NCI-H1436 treated with DMSO at 0.1 percent for 48 hours (cell line): ENCODE data around the gene SDR9C7.
"Not testable (repeated sequence)": the region's sequence is repeated elsewhere in the genome, so short reads cannot be mapped to it uniquely, and the experiment has no call there.

Experiments used
- DNase-seq: peaks from one replicate; lab custom pipeline; 2025; lab: John Stamatoyannopoulos, UW

The SDR9C7 gene

DNA sequence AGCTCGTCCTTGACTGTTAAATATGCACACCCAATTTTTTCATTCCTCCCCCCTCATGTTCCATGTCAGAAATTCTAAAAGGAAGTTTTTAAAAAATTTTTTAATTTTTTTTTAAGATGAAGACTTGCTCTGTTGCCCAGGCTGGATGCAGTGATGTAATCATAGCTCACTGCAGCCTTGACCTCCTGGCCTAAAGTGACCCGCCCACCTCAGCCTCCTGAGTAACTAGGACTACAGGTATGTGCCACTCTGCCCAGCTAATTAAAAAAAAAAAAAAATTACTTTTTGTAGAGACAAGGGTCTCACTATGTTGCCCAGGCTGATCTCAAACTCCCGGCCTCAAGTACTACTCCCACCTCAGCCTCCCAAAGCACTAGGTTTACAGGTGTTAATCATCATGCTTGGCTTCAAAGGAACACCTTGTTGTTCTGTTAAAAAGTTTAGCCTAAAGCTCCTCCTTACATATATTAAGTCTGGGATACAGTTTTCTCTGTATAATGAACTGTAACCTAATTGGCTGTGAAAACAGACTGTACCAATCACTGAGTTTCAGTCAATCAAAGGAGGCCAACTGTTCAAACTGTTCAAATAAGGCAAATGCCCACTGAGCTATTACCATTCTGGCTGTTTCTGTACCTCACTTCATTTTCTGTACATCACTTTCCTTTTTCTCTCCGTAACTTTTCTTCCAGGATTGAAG, 17.8 kb downstream of the SDR9C7 start:
- DNase-seq: no peak

DNA sequence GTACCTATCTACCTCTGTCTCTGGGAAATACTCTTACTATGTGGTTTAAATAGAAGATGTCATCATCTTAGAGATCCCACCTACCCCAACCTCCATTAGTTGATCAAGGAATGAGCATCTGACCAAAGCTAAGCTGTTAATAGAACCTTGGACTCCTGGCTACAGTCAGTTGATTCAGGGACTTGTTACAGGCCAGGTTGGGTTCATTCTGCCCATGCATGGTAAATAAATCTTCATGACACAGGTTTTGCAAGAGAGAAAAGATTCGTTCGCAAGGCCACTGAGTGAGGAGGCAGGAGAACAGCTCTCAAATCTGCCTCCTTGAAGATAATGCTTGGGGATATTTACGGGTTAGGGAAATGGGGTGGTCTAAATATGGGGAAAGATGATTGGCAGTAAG, 19.5 kb downstream of the SDR9C7 start:
- no peak for DNase-seq

DNA sequence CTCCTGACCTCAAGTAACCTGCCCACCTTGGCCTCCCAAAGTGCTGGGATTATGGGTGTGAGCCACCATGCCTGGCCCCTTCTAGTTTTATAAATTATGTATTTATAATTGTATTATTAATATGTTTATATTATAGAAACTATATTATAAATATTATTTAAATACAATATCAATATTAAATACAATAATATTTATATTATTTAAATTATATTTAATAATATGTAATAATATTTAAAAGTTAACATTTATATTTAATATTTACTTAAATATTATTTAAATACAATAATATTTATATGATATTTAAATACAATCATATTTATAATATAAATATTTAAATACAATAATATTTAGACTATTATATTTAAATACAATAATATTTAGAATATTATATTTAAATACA, 20.0 kb downstream of the SDR9C7 start:
- DNase-seq: no peak

DNA sequence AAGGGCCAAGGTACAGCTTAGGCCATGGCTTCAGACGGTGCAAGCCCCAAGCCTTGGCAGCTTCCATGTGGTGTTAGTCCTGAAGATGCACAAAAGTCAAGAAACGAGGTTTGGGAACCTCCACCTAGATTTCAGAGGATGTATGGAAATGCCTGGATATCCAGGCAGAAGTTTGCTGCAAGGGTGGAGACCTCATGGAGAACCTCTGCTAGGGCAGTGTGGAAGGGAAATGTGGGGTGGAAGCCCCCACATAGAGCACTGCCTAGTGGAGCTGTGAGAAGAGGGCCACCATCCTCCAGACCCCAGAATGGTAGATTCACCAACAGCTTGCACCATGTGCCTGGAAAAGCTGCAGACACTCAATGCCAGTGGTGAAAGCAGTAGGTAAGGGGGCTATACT, 24.8 kb downstream of the SDR9C7 start:
- DNase-seq: not testable (repeated sequence)

DNA sequence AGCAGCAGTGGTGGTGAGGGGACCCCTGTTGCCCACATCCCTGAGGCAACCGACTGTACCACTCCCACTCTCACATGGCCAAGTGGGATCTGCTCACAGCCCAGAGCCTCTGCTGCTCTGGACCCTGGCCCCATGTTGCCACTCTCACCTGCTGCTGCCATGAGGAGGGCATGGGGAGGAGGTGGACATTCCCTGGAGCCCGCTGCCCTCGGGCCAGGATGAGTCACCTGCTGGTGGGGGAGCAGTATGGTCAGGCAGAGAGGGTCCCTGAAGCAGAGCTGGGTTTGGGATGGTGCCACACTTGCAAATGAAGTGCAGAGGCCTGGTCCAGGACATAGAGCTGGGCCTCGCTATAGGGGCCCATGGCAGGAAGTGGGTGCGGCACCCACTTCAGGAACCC, 26.1 kb downstream of the SDR9C7 start:
- no peak for DNase-seq

DNA sequence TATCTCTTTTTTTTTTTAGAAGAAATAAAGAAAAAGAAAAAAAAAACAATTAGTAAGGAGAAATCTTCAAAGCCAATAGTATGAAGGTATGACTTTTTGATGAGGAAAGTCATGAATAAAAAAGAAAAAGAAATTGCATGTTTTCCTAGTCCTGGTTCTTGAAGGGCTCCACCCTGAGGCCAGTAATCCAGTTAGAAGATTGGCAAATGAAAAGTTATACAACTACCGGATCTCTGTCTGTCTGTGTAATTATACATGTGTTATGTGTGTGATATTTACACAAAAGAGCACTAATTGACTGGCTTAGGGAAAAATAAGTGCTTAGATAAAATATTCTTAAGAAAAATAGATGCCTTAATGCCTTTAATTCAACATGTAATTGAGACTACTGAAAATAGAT, 28.4 kb downstream of the SDR9C7 start:
- no peak for DNase-seq

DNA sequence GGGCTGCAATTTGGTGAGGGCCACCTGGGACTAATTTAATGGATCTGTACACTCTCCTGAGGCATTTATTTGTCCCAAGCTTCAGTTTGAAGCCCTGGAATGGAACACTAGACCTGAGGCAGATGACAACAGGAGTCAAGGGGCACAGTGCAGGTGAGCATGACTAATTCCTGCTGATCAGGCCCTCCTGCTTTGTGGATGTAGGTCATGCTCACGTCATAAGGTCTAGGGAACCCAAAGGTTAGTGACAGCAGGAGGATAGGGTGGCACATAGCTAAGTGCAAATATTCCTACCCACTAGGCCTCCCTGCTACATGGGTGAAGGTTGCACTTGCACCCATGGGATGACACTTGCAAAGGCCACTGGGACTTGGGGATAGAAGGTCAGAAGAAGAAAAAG, 30.8 kb downstream of the SDR9C7 start:
- no peak for DNase-seq

DNA sequence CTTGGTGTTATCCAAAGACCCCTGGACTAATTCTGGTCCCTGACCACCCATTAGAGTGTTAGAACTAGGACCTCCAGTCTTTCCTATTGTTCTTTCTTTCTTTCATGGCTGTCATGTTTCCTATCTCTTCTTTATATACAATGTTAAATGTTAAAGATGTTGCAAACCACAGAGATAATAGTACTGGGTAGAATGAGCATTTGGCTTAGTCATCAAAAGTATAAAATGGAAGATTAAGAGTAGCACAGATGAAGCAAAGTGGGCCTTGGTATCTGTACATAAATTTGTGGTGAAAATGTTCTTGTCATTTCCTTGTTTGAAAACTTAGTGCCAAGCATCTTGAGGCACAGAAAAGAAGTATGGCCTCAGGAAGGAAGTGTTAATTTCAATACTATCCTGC, 32.9 kb downstream of the SDR9C7 start:
- DNase-seq: not testable (repeated sequence)

DNA sequence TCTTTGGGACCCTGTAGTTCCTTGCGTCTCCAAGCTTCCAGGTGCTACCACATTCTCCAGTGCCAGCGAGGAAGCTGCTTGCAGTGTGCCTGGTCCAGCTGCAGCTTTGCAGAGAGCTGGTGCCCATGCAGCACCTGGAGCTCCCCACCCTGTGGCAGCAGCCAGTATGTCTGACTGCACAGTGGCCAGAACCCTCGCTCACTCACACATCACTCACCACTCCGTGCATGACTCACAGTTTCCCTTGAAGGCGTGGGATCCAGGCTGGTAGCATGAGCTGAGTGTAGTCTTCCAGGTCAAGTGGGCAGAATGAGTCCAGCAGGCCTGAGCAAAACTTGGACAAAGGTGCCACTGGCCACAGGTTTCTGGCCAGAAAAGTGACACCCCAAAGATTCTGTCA, 33.6 kb downstream of the SDR9C7 start:
- no peak for DNase-seq

DNA sequence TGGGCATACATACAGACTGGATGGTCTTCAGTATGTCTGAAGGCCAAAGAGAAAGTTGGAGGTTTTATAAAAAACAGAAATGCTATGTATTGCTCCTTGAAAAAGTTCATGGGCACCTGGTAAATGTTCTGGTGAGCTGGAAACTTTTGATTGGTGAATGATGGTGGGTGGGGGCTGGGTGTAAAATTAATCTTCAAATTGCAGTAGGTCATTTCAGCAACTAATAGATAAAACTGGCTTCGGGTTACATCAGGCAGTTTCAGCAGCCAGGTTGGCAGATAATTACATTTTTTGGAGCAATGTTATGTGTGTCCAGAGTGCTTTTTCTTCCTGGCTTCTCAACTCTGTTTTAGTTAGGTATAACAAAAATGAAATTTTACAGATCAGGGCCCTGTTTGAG, 35.3 kb downstream of the SDR9C7 start:
- DNase-seq: no peak

DNA sequence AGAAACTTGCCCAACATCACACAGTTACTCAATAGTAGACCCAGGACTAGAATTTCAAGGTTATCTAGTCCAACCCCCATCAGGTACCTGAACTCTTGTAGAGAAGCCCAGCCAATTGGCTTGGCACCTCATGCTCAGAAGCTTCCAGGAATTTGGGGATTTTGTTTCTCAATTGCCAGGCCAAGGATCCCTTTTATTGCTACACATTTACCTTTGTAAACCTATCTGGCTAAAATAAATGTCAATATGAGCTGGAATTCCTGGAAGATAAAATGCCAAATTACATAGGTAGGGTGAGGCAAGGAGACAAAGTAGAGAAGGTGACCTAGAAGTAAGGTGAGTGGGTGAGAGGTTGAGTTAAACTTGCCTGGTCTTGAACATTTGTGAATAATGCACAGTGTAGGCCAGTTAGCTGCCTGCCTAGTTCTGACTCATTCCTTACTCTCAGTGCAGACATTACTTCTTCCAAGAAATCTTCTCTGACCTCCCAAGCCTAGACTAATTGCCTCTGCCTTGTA, 36.3 kb downstream of the SDR9C7 start:
- no peak for DNase-seq

DNA sequence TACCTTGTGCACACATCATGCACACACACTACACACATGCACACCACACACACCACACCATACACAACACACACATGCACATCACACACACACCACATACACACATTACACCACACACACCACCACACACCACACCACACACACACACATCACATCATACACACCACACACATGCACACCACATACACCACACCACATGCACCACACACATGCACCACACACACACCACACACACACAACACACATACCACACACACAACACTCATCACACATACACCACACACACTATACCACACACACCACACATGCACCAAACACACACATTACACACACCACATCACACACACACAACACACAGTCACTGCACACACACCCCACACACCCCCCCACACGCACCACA, 38.1 kb downstream of the SDR9C7 start:
- no peak for DNase-seq

DNA sequence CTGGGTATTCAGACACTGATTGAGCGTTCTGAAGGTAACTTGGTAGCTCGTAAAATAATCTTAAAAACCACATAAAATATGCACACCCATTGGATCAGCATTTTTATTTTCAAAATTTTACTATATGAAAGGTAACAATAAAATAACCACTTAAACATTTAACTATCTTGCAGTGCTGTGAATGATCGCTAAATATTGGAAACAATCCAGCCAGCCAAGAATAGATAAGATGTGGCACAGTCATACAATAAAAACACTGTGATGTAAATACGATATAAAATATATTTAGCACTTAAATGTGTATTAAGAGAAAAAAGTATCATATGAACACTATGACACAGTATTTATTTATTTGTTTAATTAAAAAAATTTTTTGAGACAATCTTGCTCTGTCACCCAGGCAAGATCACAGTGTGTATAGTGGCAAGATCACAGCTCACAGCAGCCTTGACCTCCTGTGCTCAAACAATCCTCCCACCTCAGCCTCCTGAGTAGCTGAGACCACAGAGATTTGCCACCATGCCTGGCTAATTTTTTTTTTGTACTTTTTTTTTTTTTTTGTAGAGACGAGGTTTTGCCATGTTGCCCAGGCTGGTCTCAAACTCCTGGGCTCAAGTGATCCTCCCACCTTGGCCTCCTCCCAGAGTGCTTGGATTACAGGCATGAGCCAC, 39.4 kb downstream of the SDR9C7 start:
- DNase-seq: no peak

DNA sequence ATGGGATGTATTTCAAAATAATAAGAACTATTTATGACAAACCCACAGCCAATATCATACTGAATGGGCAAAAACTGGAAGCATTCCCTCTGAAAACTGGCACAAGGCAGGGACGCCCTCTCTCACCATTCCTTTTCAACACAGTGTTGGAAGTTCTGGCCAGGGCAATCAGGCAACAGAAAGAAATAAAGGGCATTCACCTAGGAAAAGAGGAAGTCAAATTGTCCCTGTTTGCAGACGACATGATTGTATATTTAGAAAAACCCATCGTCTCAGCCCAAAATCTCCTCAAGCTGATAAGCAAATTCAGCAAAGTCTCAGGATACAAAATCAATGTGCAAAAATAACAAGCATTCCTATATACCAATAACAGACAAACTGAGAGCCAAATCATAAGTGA, 42.3 kb downstream of the SDR9C7 start:
- DNase-seq: not testable (repeated sequence)

DNA sequence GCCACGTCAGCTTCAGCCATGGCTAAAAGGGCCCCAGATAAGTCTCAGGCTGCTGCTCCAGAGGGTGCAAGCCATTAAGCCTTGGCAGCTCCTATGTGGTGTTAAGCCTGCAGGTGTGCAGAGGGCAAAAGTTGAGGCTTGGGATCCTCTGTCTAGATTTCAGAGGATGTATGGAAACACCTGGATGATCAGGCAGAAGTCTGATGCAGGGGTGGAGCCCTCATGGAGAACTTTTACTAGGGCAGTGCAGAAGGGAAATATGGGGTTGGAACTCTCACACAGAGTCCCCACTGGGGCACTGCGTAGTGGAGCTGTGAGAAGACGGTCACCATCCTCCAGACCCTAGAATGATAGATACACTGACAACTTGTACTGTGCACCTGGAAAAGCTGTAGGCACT, 47.9 kb downstream of the SDR9C7 start:
- no peak for DNase-seq

DNA sequence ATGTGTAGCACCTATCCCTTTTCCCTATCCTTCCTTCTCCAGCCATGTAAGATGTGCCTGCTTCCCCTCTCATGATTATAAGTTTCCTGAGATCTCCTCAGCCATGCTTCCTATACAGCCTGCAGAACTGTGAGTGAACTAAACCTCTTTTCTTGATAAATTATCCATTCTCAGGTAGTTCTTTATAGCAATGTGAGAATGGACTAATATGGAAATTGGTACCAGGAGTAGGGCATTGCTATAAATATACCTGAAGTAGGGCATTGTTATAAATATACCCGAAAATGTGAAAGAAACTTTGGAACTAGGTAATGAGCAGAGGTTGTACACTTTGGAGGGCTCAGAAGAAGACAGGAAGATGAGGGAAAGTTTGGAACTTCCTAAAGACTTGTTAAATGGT, 48.9 kb downstream of the SDR9C7 start:
- DNase-seq: no peak

DNA sequence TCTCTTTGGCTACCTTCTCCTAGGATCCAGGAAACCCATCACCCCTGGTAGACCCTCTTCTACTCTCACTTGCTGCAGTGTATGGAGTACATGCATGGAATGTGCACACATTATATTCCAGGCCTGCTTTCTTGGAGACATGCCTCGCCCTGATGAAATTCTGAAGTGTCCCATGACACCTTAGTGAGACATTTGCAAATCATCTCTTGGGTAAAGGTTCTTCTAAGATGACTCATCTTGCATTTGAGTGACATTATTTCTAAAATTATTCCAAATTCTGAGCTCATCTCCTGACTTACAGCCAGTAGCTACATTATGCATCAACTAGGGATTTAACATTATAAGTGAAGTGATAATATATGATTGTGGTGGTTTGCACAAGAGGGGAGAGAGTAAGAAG, 49.8 kb downstream of the SDR9C7 start:
- no peak for DNase-seq

DNA sequence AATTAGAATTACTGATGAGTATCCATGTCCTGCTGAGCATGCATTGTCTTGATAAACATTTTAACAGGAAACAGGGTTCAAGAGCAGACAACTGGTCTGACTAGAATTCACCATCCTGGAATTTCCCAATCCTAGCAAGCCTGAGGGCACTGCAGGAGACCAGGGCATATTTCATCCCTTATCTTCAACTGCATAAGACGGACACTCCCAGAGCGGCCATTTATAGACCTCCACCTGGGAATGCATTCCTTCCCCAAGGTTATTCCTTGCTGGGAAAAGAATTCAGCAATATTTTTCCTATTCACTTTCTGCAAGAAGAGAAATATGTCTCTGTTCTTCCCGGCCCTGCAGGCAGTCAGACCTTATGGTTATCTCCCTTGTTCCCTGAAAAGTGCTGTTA, 51.8 kb downstream of the SDR9C7 start:
- not testable (repeated sequence) for DNase-seq

DNA sequence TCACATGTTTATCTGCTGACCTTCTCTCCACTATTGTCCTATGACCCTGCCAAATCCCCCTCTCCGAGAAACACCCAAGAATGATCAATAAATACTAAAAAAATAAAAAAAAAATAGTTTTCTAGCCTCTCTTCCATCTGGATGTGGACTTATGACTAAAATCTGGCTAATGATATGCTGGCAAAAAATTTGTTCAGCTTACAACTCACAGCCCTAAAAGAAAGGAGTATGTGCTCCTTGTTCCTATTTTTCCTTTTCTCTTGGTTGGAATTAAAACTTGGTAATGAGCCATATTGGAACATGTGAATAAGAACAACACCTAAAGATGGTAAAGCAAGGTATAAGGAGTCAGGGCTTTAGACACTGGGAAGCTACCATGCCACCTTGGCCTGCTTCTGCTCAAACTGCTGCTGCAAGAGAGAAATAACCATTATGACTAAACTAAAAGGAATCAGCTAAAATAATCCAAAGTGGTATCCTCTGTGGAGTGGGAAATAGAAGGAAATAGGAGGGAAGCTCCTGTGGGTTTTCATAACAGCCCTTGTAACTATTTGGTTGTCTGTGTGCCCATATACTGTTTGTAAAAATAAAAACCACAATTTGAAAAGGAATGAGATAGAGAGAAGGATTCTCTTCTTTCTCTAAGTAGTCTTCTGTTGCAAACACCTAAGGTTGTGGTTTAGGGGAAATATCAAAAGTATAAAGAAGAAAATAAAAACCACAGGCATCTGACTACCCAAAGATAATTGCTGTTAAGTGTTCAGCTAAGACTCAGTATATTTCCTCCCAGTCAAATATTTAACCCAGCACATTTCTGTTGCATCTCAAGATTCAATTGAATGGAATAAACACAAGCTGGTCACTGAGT, 53.8 kb downstream of the SDR9C7 start:
- DNase-seq: no peak

DNA sequence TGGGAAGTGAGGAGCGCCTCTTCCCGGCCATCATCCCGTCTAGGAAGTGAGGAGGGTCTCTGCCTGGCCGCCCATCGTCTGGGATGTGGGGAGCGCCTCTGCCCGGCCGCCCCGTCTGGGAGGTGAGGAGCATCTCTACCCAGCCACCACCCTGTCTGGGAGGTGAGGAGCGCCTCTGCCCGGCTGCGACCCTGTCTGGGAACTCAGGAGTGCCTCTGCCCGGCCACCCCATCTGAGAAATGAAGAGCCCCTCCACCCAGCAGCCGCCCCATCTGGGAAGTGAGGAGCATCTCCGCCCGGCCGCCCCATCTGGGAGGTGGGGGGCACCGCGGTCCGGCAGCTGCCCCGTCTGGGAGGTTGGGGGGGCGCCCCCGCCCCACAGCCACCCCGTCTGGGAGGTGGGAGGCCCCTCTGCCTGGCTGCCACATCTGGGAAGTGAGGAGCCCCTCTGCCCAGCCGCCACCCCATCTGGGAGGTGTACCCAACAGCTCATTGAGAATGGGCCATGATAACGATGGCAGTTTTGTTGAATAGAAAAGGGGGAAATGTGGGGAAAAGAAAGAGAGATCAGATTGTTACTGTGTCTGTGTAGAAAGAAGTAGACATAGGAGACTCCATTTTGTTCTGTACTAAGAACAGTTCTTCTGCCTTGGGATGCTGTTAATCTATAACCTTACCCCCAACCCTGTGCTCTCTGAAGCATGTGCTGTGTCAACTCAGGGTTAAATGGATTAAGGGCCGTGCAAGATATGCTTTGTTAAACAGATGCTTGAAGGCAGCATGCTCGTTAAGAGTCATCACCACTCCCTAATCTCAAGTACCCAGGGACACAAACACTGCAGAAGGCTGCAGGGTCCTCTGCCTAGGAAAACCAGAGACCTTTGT, 54.7 kb downstream of the SDR9C7 start:
- not testable (repeated sequence) for DNase-seq

DNA sequence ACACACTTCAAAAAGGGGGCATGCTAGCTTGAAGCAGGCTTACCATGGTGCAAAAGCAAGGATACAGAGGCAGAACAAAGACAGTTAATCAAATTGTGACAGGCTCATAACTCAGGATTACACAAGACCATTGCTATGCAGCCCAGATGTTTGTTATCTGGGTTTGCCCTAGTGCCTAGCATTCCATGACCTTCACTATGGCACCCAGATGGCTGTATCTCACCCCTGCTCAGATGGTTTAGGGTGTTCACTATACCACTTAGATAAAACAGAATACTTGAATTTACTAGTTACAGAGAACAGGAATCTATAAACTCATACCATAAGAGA, 56.2 kb downstream of the SDR9C7 start:
- DNase-seq: no peak
